Thymus (tissue), 11 donors: Measurements from ENCODE around the gene CCR4. TPM values are rescaled to one million over a fixed set of nuclear protein-coding genes. Genes with fewer than 3 reads are reported as not detected.
"Not testable (repeated sequence)": the region's sequence is repeated elsewhere in the genome, so short reads cannot be mapped to it uniquely, and the experiment has no call there.

Experiments used
- DNase-seq, 9 donors: peaks; one replicate each; pipeline ENCODE4 v3.0.0-alpha.2; 2013; ENCODE audit warnings: low spot score in 9 of 9, low read depth in 6 of 9, missing footprints in 1 of 9
- H3K27ac ChIP-seq, 2 donors: one replicate each; pipeline ENCODE4 v1.5.1; 2013; ENCODE audit warnings: control low read depth in 1 of 2, low read depth in 1 of 2, low read length in 1 of 2, mild to moderate bottlenecking in 1 of 2, moderate library complexity in 1 of 2
- H3K27me3 ChIP-seq, 2 donors: one replicate each; pipeline ENCODE4 v1.5.1; 2013; ENCODE audit warnings: low read length in 1 of 2; ENCODE audit not compliant: control insufficient read depth in 2 of 2, insufficient read depth in 1 of 2
- H3K36me3 ChIP-seq, 2 donors: one replicate each; pipeline ENCODE4 v1.5.1; 2013; ENCODE audit warnings: low read length in 1 of 2, mild to moderate bottlenecking in 1 of 2, moderate library complexity in 1 of 2; ENCODE audit not compliant: control insufficient read depth in 2 of 2, insufficient read depth in 2 of 2
- H3K4me1 ChIP-seq, 2 donors: one replicate each; pipeline ENCODE4 v1.5.1; 2013; ENCODE audit warnings: low read length in 2 of 2; ENCODE audit not compliant: control insufficient read depth in 2 of 2, insufficient read depth in 2 of 2
- H3K4me3 ChIP-seq, 2 donors: one replicate each; pipeline ENCODE4 v1.5.1; 2013; ENCODE audit warnings: low read length in 2 of 2, control low read depth in 1 of 2, mild to moderate bottlenecking in 1 of 2
- H3K9me3 ChIP-seq, 2 donors: one replicate each; pipeline ENCODE4 v1.5.1; 2013; ENCODE audit warnings: low read length in 1 of 2, mild to moderate bottlenecking in 1 of 2; ENCODE audit not compliant: control insufficient read depth in 2 of 2, insufficient read depth in 1 of 2
- WGBS: extraction: QIAGEN DNeasy Blood & Tissue Kit; methylation state at CpG from one replicate; pipeline ENCODE4 v1.1.7; 2013; 5-methylcytosine and 5-hydroxymethylcytosine counted together
- polyA plus RNA-seq: library from polyadenylated mRNA; stranded (reverse); fragments of 200-250 nt; gene quantifications from one replicate; pipeline ENCODE4 v1.2.3, GENCODE V29; 2013
- total RNA-seq: library from RNA; stranded (reverse); fragments of 120-200 nt; gene quantifications from one replicate; pipeline ENCODE4 v1.2.4, GENCODE V29; 2013
- donor health status: healthy.

The CCR4 gene
- total and polyA plus RNA-seq, 2 donors: 27.9 to 32.8 TPM

GRCh38 chr3:32922078-32922477, 29.4 kb upstream of the CCR4 start:
- peaks cover 0 to 15% of the 10 kb centered on the region in 2 donors for H3K9me3 ChIP-seq
- WGBS: 95% methylated on average over 7 of the region's 7 CpGs
- no peak overlapping the region for H3K27ac ChIP-seq
- H3K4me3 ChIP-seq: no peak overlapping the region
- no peaks in the 10 kb centered on the region for H3K36me3 ChIP-seq
- no peak for DNase-seq
- H3K27me3 ChIP-seq: no peaks in the 10 kb centered on the region
- no peaks in the 10 kb centered on the region for H3K4me1 ChIP-seq

DNA sequence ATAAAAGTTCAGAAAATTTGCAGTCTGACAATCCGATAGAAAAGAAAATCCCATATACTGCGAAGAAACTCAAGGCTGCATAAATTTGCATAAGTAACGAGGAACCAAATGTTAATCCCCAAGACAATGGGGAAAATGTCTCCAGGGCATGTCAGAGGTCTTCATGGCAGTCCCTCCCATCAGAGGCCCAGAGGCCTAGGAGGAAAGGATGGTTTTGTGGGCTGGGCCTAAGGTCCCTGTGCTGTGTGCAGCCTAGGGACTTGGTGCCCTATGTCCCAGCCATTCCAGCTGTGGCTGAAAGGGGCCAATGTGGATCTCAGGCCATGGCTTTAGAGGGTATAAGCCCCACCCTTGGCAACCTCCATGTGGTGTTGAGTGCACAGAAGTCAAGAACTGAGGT, 21.3 kb upstream of the CCR4 start:
- no peaks in the 10 kb centered on the region for H3K36me3 ChIP-seq
- no peaks in the 10 kb centered on the region for H3K9me3 ChIP-seq
- H3K27ac ChIP-seq: no peak overlapping the region
- no peak for DNase-seq
- H3K4me3 ChIP-seq: no peak overlapping the region
- no peaks in the 10 kb centered on the region for H3K4me1 ChIP-seq
- H3K27me3 ChIP-seq: no peaks in the 10 kb centered on the region
- 98% methylated on average over 3 of the region's 3 CpGs for WGBS

GRCh38 chr3:32931273-32931672, 20.2 kb upstream of the CCR4 start:
- H3K27me3 ChIP-seq, H3K36me3 ChIP-seq, H3K9me3 ChIP-seq, H3K4me3 ChIP-seq, H3K27ac ChIP-seq, DNase-seq, H3K4me1 ChIP-seq: not testable (repeated sequence)
- WGBS: 94% methylated on average over 2 of the region's 2 CpGs

DNA sequence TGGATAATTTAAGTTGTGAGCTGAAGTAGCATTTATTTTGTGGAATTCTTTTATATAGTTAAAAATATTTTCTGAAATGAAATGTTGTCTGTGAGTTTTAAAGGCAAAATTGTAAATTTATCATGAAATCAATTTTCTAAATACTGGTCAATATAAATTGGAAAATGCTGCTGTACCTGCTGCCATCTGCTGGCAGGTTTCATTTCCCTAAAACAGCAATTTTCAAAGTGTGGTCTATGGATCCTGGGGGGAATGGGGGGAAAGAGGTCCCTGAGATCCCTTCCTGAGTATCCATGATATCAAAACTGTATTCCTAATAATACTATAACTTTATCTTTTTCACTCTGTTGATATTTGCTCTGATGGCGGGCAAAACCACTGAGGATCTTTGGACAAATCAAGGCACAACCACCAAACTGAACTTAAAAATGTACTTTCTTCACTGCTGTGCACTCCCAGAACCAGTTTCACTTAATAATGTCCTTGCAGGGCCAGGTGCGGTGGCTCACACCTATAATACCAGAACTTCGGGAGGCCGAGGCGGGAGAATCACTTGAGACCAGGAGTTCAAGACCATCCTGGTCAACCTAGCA, 17.2 kb upstream of the CCR4 start:
- 93% methylated on average over 5 of the region's 5 CpGs for WGBS
- H3K27me3 ChIP-seq: no peaks in the 10 kb centered on the region
- no peaks in the 10 kb centered on the region for H3K36me3 ChIP-seq
- no peaks in the 10 kb centered on the region for H3K4me1 ChIP-seq
- no peak overlapping the region for H3K4me3 ChIP-seq
- DNase-seq: peak in 1 of 9 donors; percentile 32
- no peaks in the 10 kb centered on the region for H3K9me3 ChIP-seq
- no peak overlapping the region for H3K27ac ChIP-seq

DNA sequence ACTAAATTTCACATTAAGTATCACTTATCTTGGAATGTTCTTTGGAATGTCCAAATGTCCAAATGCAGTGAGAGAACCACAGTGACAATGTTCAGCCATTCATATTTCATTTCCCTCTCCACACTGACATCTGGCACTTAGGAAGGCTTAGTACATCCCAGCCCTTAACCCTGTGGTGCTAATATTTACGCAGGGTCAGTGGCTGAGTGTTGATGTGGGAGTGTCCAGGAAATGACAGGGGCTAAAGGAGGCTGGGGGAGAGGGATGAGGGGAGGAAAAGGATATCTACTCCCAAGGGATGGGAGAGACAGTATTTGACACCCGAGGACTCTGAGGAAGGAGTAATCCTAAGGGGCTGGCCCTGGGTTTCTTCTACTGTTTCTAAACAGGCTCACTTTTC, 14.1 kb upstream of the CCR4 start:
- no peak for DNase-seq
- Histone ChIP-seq H3K9me3 (no peaks in the 10 kb centered on the region), H3K4me1 (no peaks in the 10 kb centered on the region), H3K4me3 (no peak overlapping the region), H3K27ac (no peak overlapping the region), H3K27me3 (no peaks in the 10 kb centered on the region), H3K36me3 (no peaks in the 10 kb centered on the region)
- 95% methylated on average over 2 of the region's 2 CpGs for WGBS

DNA sequence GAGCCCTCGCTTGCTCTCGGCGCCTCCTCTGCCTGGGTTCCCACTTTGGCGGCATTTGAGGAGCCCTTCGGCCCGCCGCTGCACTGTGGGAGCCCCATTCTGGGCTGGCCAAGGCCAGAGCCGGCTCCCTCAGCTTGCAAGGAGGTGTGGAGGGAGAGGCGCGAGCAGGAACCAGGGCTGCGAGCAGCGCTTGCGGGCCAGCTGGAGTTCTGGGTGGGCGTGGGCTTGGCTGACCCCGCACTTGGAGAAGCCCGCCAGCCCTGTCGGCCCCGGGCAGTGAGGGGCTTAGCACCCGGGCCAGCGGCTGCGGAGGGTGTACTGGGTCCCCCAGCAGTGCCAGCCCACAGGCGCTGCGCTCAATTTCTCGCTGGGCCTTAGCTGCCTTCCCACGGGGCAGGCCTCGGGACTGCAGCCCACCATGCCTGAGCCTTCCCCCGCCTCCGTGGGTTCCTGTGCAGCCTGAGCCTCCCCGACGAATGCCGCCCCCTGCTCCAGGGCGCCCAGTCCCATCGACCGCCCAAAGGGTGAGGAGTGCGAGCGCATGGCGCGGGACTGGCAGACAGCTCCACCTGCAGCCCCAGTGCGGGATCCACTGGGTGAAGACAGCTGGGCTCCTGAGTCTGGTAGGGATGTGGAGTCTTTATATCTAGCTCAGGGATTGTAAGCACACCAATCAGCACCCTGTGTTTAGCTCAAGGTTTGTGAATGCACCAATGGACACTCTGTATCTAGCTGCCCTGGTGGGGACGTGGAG, 11.7 kb upstream of the CCR4 start:
- WGBS: 95% methylated on average over 40 of the region's 40 CpGs
- not testable (repeated sequence) for H3K4me1 ChIP-seq, H3K4me3 ChIP-seq, DNase-seq, H3K9me3 ChIP-seq, H3K27me3 ChIP-seq, H3K27ac ChIP-seq, H3K36me3 ChIP-seq

DNA sequence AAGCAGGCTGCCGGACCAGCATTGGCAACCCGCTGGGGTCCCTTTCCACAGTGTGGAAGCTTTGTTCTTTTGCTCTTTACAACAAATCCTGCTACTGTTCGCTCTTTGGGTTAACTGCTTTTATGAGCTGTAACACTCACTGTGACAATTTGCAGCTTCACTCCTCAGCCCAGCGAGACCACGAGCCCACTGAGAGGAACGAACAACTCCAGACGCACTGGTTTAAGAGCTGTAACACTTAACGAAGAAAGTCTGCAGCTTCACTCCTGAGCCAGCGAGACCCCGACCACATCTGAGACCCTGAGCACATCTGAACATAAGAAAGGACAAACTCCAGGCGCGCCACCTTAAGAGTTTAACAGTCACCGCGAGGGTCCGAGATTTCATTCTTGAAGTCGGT, 10.7 kb upstream of the CCR4 start:
- 88% methylated on average over 16 of the region's 16 CpGs for WGBS
- Histone ChIP-seq H3K36me3 (no peaks in the 10 kb centered on the region), H3K4me1 (no peaks in the 10 kb centered on the region), H3K4me3 (no peak overlapping the region), H3K9me3 (no peaks in the 10 kb centered on the region), H3K27ac (no peak overlapping the region), H3K27me3 (no peaks in the 10 kb centered on the region)
- no peak for DNase-seq

- WGBS: 94% methylated on average over 3 of the region's 3 CpGs
- Histone ChIP-seq H3K36me3 (no peaks in the 10 kb centered on the region), H3K4me3 (no peak overlapping the region), H3K9me3 (no peaks in the 10 kb centered on the region), H3K4me1 (peaks cover 0 to 2% of the 10 kb centered on the region in 2 donors), H3K27ac (no peak overlapping the region), H3K27me3 (no peaks in the 10 kb centered on the region)
- DNase-seq: peak in 1 of 9 donors; percentile 30
Measured at GRCh38 chr3:32945136-32945535, 6.3 kb upstream of the CCR4 start.

DNA sequence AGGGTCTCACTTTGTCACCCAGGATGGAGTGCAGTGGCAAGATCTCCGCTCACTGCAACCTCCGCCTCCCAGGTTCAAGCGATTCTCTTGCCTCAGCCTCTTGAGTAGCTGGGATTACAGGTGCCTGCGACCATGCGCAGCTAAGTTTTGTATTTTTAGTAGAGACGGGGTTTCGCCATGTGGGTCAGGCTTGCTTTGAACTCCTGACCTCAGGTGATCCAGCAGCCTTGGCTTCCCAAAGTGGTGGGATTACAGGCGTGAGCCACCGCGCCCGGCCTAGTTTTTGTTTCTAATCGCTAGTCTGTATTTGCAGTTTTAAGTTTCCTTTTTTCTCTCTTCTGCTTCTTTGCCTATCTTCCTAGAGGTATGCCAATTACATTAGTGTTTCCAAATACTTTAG, 5.8 kb upstream of the CCR4 start:
- H3K36me3 ChIP-seq, H3K4me3 ChIP-seq, H3K27me3 ChIP-seq, H3K9me3 ChIP-seq, H3K27ac ChIP-seq, H3K4me1 ChIP-seq: not testable (repeated sequence)
- peak in 1 of 9 donors; percentile 41 for DNase-seq
- WGBS: 96% methylated on average over 12 of the region's 12 CpGs
